OCI-M2 (cell line): ENCODE data around the gene NINJ2.

Experiments used
- DNase-seq: peaks from one replicate; lab custom pipeline; 2025; ENCODE audit not compliant: unreplicated experiment; lab: John Stamatoyannopoulos, UW

The NINJ2 gene

DNA sequence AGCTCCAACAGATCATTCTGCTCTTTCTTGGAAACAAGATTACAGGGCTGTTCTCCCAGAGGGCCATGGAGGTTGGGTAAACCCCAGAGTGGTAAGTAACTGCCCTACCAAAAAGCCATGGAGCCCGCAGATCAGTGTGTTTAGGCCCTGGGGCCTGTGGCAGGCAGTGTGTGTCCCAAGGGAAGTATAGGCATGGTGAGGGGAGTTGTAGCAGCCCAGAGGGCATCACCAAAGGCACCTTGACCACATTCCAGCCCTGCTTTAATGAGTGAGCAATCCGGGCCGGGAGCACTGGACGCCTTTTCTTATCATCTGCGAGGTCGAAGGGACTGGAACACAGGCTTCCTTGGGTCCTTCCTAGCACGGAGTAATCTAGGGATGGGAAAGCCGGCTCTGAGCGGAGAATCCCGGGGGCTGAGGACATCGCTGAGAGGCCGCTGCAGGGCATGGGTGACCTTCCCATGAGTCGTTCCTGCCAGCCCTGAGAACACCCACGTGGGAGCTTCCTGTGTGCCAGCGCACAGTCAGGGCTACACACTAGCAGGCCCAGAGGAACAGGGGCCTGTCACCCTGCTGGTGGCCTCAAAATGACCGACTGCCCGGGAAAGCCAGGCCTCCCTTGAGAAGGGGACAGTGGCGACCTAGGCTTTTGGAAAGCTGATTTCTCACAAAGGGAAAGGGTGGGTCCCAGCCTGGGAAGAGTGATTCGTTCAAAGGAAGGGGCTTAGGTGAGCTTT is 91.3 kb downstream of the NINJ2 start:
- no peak for DNase-seq

DNA sequence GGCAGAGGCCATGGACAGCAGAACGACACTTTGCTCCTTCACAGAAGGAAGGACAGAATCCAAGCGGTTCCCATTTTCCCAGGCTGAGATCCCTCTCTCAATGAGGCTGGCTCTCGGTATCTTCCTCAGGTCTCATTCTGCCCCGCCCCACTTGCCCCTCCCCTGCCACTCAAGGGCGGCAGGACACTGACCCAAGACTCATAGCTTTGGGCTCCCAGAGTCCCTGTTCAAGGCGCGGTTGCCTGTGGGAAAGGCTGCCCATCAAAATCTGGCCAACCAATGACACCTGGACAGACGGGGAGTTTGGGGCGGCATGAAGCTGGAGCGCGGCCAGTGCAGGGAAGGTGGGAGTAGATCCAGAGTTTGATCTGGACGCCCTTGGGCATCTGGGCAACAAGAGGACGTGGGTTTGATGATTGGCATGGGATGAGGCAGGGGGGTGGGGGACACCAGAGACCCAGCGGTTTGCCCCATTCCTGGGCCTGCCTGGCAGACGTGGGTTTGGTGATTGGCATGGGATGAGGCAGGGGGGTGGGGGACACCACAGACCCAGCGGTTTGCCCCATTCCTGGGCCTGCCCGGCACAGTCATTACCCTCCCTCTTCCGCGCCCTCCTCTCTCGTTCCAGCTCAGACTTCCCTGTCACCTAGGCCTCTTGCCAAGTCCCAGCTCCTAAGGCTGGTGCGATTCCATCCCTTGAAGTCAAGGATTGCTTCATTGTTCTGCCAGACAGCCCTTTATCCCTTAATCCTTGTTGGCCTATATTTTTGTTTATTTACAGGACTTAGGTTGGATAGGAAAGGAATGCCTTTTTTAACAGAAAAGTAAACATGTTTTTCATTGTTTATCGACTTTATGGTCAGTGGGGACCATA is 92.1 kb downstream of the NINJ2 start:
- DNase-seq, result no peak

GRCh38 chr12:570435-570920 is 92.8 kb downstream of the NINJ2 start:
- no peak for DNase-seq

DNA sequence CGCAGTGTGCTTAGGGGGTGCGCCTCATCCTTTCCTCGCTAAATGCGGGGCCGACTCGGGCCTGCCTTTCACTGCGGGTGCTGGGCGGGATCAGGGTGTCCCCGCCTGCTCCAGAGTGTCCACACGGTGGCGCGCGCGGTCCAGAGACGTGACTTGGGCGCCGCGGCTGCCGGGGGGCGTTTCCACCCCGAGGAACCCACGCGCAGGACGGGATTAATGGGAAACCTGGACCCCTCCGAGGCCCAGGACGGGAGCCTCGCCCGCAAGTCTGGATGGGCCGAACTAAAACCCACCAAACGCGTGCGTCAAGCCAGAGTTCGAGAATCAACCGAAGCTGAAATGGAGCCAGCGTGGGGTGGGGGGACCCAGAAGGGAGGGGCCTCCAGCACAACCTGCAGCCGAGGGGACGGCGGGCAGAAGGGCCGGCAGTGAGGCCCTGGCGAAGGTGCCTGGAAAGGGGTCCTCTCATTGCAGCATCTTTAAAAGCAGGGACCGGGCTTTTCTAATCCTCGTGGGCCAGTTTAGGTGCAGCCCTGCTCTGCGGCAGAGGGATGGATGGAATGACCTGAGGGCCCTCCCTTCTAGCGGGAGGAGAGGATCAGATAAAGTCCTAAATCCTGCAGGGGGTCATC is 93.3 kb downstream of the NINJ2 start:
- no peak for DNase-seq

DNA sequence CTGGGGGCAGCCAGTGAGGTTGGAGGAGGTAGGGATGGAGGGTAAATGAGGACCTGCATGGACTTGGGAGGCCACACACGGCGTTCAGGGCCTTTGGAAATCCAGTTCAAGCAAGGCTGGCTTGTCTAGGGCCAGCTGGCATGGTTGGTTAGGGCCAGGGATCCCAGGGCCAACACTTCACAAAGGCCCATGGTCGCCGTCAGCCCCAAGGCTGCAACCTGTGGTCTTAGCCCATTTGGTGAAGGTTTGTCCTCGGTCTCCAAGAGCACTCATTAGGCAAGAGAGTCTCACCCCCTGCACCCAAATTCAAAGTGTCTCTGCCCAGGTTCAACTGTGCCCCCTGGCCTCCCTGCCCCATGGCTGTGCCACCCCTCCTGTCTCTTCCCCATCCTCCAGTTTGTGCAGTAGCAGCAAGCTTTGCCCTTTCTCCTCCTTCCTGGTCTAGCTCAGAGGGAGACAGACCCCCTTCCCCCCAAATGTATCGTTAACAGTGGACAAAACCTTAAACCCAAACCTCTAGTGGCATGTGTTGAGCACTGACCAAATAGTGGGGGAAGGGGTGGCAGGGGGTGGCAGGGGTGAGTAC is 94.1 kb downstream of the NINJ2 start:
- no peak for DNase-seq

GRCh38 chr12:568486-568885 is 94.8 kb downstream of the NINJ2 start:
- no peak for DNase-seq

DNA sequence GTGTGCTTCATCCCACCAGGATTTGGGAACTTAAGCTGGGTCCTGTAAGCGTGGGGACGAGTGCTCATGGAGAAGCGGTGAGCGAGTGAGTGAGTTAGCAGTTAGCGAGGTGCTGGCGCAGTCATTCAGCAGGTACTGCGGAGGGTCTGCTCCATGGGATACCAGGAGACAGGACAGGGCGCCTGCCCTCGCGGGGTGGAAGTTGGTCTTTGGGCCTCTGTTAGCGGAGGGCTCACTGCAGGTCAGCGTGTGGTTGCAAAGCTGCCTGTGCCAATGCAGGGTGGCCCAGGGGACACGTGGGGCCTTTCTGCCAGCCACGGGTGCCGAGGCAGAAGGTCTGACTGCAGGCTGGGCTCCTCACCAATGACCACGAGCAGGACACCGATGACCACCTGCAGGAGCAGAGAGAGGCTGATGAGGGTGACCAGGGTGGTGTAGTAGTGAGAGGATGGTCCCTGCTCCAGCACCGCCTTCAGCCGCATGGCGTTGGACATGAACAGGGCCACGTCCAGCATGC is 97.6 kb downstream of the NINJ2 start:
- no peak for DNase-seq

GRCh38 chr12:565161-565560 is 98.1 kb downstream of the NINJ2 start:
- no peak for DNase-seq

- DNase-seq, result no peak
Observed at GRCh38 chr12:563787-564298, 99.4 kb downstream of the NINJ2 start.

- no peak for DNase-seq
Observed at GRCh38 chr12:563250-563781, 99.9 kb downstream of the NINJ2 start.

GRCh38 chr12:562634-563033 is 100.6 kb downstream of the NINJ2 start:
- DNase-seq, result no peak

- DNase-seq, result no peak
Observed at GRCh38 chr12:561908-562593, 101.2 kb downstream of the NINJ2 start.

GRCh38 chr12:561391-561705 is 101.9 kb downstream of the NINJ2 start:
- DNase-seq, result no peak

DNA sequence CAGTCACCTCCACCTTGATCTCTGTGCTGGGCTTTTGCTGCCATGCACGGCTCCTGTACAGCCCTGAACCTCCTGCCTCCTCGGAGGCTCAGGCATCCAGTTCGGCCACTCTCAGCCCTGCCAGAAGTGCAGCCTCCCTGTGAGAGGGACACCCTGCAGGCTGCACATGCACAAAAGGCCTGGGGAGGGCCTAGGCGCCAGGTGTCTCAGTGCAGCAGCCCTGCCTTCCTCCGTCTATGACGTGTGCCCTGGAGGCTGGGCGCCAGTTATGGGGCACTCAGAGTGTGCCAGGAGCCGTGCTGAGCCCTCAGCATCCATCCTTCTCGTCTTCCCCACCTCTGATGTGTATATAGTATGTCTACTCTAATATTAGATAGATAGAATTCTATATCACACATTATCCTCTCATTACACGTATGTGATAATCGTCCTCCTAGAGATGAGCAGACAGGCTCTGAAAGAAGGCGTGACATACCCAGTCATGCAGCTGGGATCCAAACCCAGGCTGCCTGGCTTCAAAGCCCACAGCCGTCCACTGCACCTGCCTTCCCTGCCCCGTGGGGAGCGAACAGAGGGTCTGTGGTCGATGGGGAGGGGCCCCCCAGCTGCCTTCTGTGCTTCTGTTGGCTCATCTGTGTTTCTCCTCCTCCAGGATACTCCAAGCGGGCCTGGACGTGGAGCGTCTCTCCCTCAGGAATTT is 102.4 kb downstream of the NINJ2 start:
- no peak for DNase-seq

GRCh38 chr12:559906-560455 is 103.3 kb downstream of the NINJ2 start:
- DNase-seq, result no peak

- no peak for DNase-seq
Observed at GRCh38 chr12:559208-559905, 103.9 kb downstream of the NINJ2 start.

GRCh38 chr12:558580-558979 is 104.7 kb downstream of the NINJ2 start:
- no peak for DNase-seq

GRCh38 chr12:556498-556897 is 106.7 kb downstream of the NINJ2 start:
- DNase-seq, result no peak

DNA sequence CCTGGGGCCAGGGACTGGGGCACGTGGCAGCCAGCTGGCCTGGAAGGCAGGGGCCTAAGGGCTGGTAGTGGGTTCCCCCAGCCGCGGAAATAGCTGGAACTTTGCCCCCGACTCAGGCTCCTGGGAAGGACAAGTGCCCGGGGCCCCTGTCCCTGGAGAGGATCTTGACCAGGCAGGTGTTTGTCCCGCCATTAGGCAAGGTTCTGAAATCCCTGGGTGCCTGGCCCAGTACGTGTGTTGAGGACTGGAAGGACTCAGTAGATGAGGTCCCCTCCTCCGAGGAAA is 109.3 kb downstream of the NINJ2 start:
- DNase-seq, result no peak
